GM21381 (cell line): ENCODE results near the gene RAB43.

Source experiments
- ATAC-seq: cut with Tn5 transposase; IDR thresholded peaks from one replicate; pipeline ENCODE4 v1.9.1; 2021; ENCODE audit warnings: mild to moderate bottlenecking, moderate library complexity; ENCODE audit not compliant: unreplicated experiment

RAB43 gene

GRCh38 chr3:129061888-129062834 lies 59.4 kb downstream of the RAB43 start:
- no peak for ATAC-seq

GRCh38 chr3:129061023-129061887 lies 60.3 kb downstream of the RAB43 start:
- ATAC-seq: no peak

- no peak for ATAC-seq
These were observed 61.2 kb downstream of the RAB43 start, which contains the start of gene GP9 for GRCh38 chr3:129060276-129061022. Gene GP9 (plus strand): TSS chr3:129060779. CDS start chr3:129061740, 961 bp downstream.

- no peak for ATAC-seq
These were observed 62.2 kb downstream of the RAB43 start for GRCh38 chr3:129059311-129059958.

- ATAC-seq: no peak
These were observed 63.0 kb downstream of the RAB43 start for GRCh38 chr3:129058441-129059200.

GRCh38 chr3:129057249-129057648 lies 64.4 kb downstream of the RAB43 start:
- ATAC-seq: no peak

- ATAC-seq: no peak
These were observed 65.0 kb downstream of the RAB43 start for GRCh38 chr3:129056451-129057173.

GRCh38 chr3:129054605-129055104 lies 66.9 kb downstream of the RAB43 start:
- ATAC-seq: no peak

GRCh38 chr3:129052675-129053074 lies 68.9 kb downstream of the RAB43 start:
- ATAC-seq: no peak

GRCh38 chr3:129051871-129052340 lies 69.7 kb downstream of the RAB43 start:
- no peak for ATAC-seq

- no peak for ATAC-seq
These were observed 70.9 kb downstream of the RAB43 start for GRCh38 chr3:129050556-129051295.

GRCh38 chr3:129047553-129047839 lies 74.1 kb downstream of the RAB43 start:
- ATAC-seq: no peak

- ATAC-seq: no peak
These were observed 74.7 kb downstream of the RAB43 start for GRCh38 chr3:129046732-129047552.

- no peak for ATAC-seq
These were observed 75.4 kb downstream of the RAB43 start for GRCh38 chr3:129046037-129046731.

- no peak for ATAC-seq
These were observed 75.9 kb downstream of the RAB43 start for GRCh38 chr3:129045675-129046036.

- ATAC-seq: no peak
These were observed 80.9 kb downstream of the RAB43 start for GRCh38 chr3:129040579-129041300.
